ENCODE measurements around the gene SASH1.

SASH1 gene

DNA sequence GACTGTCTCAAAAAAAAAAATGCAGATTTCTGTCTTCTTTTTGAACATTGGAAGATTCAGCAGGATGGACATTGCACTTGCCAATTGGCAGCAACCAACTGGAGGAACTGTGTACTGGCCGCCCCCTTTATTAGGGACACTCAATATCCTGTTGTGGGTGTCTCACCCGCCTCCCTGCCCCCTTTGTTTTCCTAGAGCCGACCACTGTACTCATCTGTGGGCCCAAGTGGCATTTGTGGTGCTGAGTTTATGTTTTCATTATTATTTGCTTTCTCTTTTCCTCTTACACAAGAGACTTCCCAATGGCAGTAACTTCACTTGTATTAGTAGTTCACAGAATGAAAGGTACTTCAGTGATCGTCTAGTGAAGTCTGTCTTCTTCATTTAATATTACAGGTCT lies 125.3 kb downstream of the SASH1 start:
- no peak overlapping the region for H3K27ac ChIP-seq (ENCODE audit: low read depth, low read length)
- H3K36me3 ChIP-seq (ENCODE audit: insufficient read depth, low read length), result no peaks in the 10 kb centered on the region
- H3K9me3 ChIP-seq (ENCODE audit: low read length), result no peaks in the 10 kb centered on the region
- peaks cover 12% of the 10 kb centered on the region for H3K4me1 ChIP-seq (ENCODE audit: insufficient read depth, low read length)
- no peak overlapping the region for H3K9ac ChIP-seq (ENCODE audit: low read length)
- no peaks in the 10 kb centered on the region for H3K27me3 ChIP-seq (ENCODE audit: control insufficient read depth in 1 of 2, insufficient read depth in 2 of 2, low read length in 2 of 2)
- no peak overlapping the region for H3K4me3 ChIP-seq (ENCODE audit: low read depth in 1 of 2, low read length in 2 of 2)

DNA sequence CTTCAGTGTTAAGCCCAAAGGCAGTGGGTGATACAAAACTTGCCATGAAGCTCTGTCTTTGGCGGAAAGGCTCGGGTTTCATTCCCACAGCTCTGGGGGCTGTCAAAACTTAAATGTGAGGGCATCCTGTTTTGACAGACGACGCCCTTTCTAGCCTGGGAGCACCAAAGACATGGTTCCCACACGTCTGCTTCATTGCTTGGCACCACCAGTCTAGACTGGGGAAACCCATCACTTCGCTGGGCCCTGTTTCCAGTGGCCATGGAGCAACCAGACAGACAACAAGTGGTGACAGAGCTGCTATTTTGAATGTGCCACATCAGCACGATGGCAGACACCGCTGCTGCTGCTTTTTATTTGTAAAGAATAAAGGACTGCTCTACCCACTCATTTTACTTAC lies 127.5 kb downstream of the SASH1 start:
- H3K4me1 ChIP-seq (ENCODE audit: insufficient read depth, low read length), result peaks cover 3% of the 10 kb centered on the region
- no peaks in the 10 kb centered on the region for H3K27me3 ChIP-seq (ENCODE audit: control insufficient read depth in 1 of 2, insufficient read depth in 2 of 2, low read length in 2 of 2)
- H3K9me3 ChIP-seq (ENCODE audit: low read length), result no peaks in the 10 kb centered on the region
- H3K27ac ChIP-seq (ENCODE audit: low read depth, low read length), result no peak overlapping the region
- H3K9ac ChIP-seq (ENCODE audit: low read length), result no peak overlapping the region
- peaks cover 10% of the 10 kb centered on the region for H3K36me3 ChIP-seq (ENCODE audit: insufficient read depth, low read length)
- H3K4me3 ChIP-seq (ENCODE audit: low read depth in 1 of 2, low read length in 2 of 2), result no peak overlapping the region

DNA sequence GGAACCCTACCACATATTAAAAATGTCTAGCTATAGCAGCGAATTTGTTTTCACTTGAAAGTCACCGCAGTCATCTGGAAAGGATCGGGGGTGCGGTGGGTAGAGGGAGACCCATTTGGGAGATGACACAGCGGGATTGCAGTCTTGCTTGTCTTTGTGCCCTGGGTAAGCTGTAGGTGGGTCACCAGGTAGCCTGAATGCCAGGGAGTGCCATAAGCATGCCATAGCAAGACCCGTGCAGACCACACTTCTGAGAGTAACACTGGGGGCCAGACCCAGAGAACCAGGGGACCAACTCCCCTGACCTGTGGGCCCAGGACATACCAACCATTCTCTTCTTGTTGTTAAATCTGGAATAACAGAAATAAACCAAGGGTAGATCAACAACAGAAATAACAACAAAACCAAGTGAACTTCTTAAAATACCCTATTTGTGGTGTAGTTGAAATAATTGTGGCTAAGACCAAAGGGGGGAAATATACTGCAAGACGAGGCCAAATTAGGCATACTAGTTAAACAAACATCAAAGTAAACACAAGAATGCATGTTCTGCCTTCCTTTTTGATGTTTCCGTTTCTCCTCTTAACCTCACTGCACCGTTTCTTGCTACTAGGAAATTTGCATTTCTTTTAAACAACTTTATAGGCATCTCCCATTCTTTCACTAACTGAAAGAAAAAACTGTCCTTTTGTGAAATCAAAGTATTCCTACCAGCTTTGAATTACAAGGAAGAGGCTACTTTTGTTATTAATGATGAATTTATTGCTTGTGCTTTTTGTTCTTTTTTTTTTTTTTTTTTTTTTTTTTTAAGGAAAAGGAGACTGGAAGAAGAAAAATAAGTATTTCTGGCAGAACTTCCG lies 128.2 kb downstream of the SASH1 start:
- H3K9ac ChIP-seq (ENCODE audit: low read length), result no peak overlapping the region
- no peak overlapping the region for H3K27ac ChIP-seq (ENCODE audit: low read depth, low read length)
- no peaks in the 10 kb centered on the region for H3K27me3 ChIP-seq (ENCODE audit: control insufficient read depth in 1 of 2, insufficient read depth in 2 of 2, low read length in 2 of 2)
- H3K9me3 ChIP-seq (ENCODE audit: low read length), result no peaks in the 10 kb centered on the region
- no peak overlapping the region for H3K4me3 ChIP-seq (ENCODE audit: low read depth in 1 of 2, low read length in 2 of 2)
- peaks cover 3% of the 10 kb centered on the region for H3K4me1 ChIP-seq (ENCODE audit: insufficient read depth, low read length)
- H3K36me3 ChIP-seq (ENCODE audit: insufficient read depth, low read length), result peaks cover 13% of the 10 kb centered on the region

DNA sequence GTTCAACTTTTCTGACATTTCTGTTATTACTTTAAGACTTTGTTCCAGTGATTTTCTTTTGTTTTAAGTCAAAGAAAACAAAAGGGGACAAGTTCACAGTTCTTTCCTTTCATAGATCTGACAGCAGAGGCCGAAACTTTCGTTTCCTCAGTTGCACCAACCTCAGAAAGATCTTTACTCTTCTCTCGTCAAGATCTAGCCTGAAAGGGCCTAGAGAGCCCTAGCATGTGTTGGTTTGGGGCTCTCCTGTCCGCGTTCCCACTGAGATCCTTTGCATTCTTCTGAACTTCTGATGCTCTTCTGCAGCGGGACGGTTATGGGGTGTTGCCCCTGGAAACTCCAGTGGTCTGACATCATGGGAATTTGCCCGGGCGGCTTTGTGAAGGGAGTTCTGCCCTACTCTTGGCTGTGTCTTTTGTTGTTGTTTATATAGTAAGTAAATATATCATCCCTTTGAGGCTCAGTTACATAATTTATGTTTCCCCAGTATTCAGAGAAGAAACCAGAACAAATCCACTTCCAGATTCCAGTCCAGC lies 129.1 kb downstream of the SASH1 start:
- Histone ChIP-seq H3K9ac (ENCODE audit: low read length) (peak overlapping the region; percentile 3), H3K4me3 (ENCODE audit: low read depth in 1 of 2, low read length in 2 of 2) (no peak overlapping the region), H3K9me3 (ENCODE audit: low read length) (no peaks in the 10 kb centered on the region), H3K27me3 (ENCODE audit: control insufficient read depth in 1 of 2, insufficient read depth in 2 of 2, low read length in 2 of 2) (no peaks in the 10 kb centered on the region), H3K4me1 (ENCODE audit: insufficient read depth, low read length) (peaks cover 3% of the 10 kb centered on the region), H3K36me3 (ENCODE audit: insufficient read depth, low read length) (peaks cover 13% of the 10 kb centered on the region), H3K27ac (ENCODE audit: low read depth, low read length) (no peak overlapping the region)

DNA sequence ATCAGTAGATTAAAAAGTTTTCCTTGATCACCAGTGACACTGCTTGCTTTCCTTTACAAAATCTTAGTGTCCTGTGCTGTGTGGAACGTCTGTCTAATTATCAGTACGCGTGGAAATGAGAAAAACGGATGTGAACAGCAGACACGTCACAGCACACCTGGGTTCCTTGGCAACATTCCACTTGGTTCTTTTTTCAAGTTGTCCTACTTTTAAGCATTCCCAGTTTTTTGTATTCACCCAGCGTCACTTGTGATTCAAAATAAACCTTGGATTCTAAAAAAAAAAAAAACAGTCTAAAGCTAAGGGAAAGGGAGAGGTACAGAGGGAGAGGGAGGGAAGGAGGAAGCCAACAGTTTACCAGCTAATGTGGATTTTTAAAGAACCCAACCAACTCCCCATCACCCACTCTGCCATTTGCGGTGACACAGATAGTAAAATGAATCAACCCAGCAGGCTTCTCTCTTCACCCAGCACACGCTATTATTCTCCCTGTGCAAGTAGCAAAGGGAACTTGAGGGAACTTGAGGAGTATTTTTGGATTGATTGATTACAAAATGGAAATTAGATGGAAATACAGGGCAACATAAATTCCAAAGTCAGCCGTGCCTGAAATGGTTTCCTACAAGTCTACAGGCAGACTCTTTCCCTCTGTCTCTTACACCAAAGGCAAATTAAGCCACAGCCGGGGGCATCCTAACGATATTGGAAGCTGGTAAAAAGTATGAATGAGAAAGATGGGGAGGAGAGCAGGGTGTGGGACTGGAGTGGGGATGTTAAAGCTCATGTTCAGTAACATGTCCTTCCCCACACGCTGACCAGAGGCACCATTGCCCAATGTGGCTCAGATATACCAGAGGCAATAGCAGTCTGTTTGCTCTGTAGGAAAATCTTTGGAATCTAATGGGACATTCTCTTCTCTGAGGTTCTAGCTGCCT lies 129.8 kb downstream of the SASH1 start:
- Histone ChIP-seq H3K36me3 (ENCODE audit: insufficient read depth, low read length) (peaks cover 13% of the 10 kb centered on the region), H3K4me3 (ENCODE audit: low read depth in 1 of 2, low read length in 2 of 2) (no peak overlapping the region), H3K9me3 (ENCODE audit: low read length) (no peaks in the 10 kb centered on the region), H3K4me1 (ENCODE audit: insufficient read depth, low read length) (peaks cover 3% of the 10 kb centered on the region), H3K9ac (ENCODE audit: low read length) (peak overlapping the region; percentile 3), H3K27me3 (ENCODE audit: control insufficient read depth in 1 of 2, insufficient read depth in 2 of 2, low read length in 2 of 2) (no peaks in the 10 kb centered on the region), H3K27ac (ENCODE audit: low read depth, low read length) (no peak overlapping the region)

DNA sequence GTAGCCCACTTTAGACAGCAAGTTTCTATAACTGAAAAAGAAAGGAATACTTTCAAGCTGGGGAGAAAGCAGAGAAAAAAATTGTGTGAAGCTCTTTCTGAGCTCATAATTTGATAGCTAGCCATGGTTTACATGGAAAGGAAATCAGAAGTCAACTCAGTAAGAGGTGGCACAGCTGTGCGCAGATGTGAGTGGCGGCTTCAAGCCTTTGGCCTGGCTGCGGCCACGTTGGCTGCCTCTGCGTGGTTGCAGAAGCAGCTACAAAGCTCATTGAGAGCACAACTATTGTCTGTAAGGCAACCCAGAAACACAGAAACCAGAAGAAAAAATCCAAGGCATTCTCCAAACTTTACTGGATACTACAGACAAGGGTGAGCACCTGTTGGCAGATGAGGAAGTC lies 136.9 kb downstream of the SASH1 start:
- Histone ChIP-seq H3K4me3 (ENCODE audit: low read depth in 1 of 2, low read length in 2 of 2) (no peak overlapping the region), H3K9me3 (ENCODE audit: low read length) (no peaks in the 10 kb centered on the region), H3K27me3 (ENCODE audit: control insufficient read depth in 1 of 2, insufficient read depth in 2 of 2, low read length in 2 of 2) (no peaks in the 10 kb centered on the region), H3K27ac (ENCODE audit: low read depth, low read length) (no peak overlapping the region), H3K4me1 (ENCODE audit: insufficient read depth, low read length) (no peaks in the 10 kb centered on the region), H3K36me3 (ENCODE audit: insufficient read depth, low read length) (peaks cover 5% of the 10 kb centered on the region), H3K9ac (ENCODE audit: low read length) (no peak overlapping the region)

DNA sequence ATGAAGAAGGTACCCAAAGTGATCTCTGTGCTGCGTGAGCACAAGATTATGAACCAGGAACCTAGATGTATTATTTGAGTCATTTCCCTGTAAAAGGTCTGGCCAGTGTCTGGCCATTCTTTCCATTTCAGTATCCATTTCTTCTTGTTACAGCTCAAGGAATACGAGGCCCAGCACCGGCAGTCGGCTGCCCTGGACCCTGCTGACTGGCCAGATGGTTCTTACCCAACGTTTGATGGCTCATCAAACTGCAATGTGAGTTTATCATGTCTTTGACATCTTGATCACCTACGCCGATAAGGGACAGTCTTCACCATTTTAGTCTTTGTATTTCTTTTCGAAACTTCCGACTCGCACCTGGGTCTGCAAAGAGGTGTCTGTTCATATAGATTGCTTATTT lies 144.8 kb downstream of the SASH1 start:
- no peaks in the 10 kb centered on the region for H3K27me3 ChIP-seq (ENCODE audit: control insufficient read depth in 1 of 2, insufficient read depth in 2 of 2, low read length in 2 of 2)
- no peak overlapping the region for H3K27ac ChIP-seq (ENCODE audit: low read depth, low read length)
- no peak overlapping the region for H3K9ac ChIP-seq (ENCODE audit: low read length)
- H3K9me3 ChIP-seq (ENCODE audit: low read length), result no peaks in the 10 kb centered on the region
- H3K36me3 ChIP-seq (ENCODE audit: insufficient read depth, low read length), result peaks cover 10% of the 10 kb centered on the region
- H3K4me1 ChIP-seq (ENCODE audit: insufficient read depth, low read length), result peaks cover 5% of the 10 kb centered on the region
- H3K4me3 ChIP-seq (ENCODE audit: low read depth in 1 of 2, low read length in 2 of 2), result no peak overlapping the region

DNA sequence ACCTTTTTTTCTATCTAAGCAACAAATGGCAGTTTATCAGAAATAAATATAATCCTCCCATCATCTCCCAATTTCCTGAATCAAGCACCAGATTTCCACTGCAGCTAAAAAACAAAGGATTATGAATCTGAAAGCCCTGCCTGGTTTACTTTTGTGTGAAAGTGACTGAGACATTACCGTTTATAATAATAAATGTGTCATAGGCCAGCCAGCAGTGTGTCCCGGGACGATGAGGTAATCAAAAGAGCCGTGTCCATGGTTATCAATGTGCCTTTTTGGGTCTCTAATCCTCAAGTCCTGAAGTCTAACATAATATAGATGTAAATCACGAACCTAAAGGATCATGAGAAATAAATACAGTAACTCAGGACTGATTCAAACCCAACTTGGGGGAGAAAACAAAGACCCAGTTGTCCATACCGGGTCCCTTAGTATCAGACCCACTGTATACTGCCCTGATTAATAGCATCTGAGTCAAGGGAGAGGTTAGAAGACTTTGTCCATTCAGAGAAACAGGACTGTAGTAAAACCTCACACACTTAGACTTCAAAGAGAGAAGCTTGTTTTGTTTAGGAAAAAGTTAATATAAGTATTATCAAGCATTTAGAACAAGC lies 149.1 kb downstream of the SASH1 start:
- Histone ChIP-seq H3K4me1 (ENCODE audit: insufficient read depth, low read length) (peaks cover 21% of the 10 kb centered on the region), H3K36me3 (ENCODE audit: insufficient read depth, low read length) (peaks cover 10% of the 10 kb centered on the region), H3K4me3 (ENCODE audit: low read depth in 1 of 2, low read length in 2 of 2) (no peak overlapping the region), H3K9ac (ENCODE audit: low read length) (no peak overlapping the region), H3K27me3 (ENCODE audit: control insufficient read depth in 1 of 2, insufficient read depth in 2 of 2, low read length in 2 of 2) (no peaks in the 10 kb centered on the region), H3K9me3 (ENCODE audit: low read length) (no peaks in the 10 kb centered on the region), H3K27ac (ENCODE audit: low read depth, low read length) (no peak overlapping the region)

DNA sequence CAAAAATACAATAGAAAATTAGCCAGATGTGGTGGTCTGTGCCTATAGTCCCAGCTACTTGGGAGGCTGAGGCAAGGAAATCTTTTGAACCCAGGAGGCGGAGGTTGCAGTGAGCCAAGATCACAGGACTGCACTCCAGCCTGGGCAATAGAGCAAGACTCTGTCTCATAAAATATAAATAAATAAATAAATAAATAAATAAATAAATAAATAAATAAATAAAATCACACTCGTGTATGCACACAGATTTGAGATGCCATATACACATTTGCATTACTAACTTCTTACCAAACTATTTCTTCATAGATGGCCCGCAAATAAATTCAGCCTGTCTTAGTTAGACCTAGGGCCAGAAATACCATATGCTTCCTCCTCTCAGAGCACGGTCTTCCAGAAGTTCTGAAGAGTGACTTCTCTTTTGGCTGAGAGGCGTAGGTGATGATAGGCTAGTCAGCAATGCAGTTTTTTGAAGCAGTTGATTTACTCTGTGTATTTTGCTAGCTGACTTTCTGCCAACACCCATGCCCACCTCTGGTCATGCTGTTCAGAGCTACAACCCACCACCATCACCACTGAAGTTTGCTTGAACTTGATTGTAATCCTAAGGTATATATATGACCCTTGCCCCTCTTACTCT lies 150.1 kb downstream of the SASH1 start:
- no peaks in the 10 kb centered on the region for H3K9me3 ChIP-seq (ENCODE audit: low read length)
- H3K27ac ChIP-seq (ENCODE audit: low read depth, low read length), result no peak overlapping the region
- H3K4me1 ChIP-seq (ENCODE audit: insufficient read depth, low read length), result peaks cover 25% of the 10 kb centered on the region
- no peak overlapping the region for H3K9ac ChIP-seq (ENCODE audit: low read length)
- H3K4me3 ChIP-seq (ENCODE audit: low read depth in 1 of 2, low read length in 2 of 2), result no peak overlapping the region
- H3K36me3 ChIP-seq (ENCODE audit: insufficient read depth, low read length), result peaks cover 7% of the 10 kb centered on the region
- no peaks in the 10 kb centered on the region for H3K27me3 ChIP-seq (ENCODE audit: control insufficient read depth in 1 of 2, insufficient read depth in 2 of 2, low read length in 2 of 2)

DNA sequence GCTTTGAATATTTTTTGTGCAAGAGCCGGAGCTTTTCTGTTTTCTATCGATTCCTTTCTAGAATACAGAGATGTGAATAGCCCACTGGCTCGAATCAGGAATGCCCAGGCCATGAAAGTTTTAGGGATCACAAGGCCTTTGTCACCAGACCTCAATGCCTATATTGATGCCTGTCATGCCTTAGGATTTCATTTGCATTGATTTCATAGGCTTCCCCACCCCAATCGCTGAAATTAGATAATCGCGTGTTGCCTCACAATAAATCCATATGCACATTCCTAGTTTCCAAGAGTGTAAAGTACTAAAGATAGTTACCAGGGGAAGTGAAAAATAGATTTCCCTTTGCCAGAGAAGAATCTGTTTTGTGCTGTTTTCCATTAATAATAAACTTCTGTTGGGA lies 150.8 kb downstream of the SASH1 start:
- Histone ChIP-seq H3K27me3 (ENCODE audit: control insufficient read depth in 1 of 2, insufficient read depth in 2 of 2, low read length in 2 of 2) (no peaks in the 10 kb centered on the region), H3K4me1 (ENCODE audit: insufficient read depth, low read length) (peaks cover 25% of the 10 kb centered on the region), H3K9ac (ENCODE audit: low read length) (no peak overlapping the region), H3K4me3 (ENCODE audit: low read depth in 1 of 2, low read length in 2 of 2) (no peak overlapping the region), H3K27ac (ENCODE audit: low read depth, low read length) (no peak overlapping the region), H3K9me3 (ENCODE audit: low read length) (no peaks in the 10 kb centered on the region), H3K36me3 (ENCODE audit: insufficient read depth, low read length) (peaks cover under 1% of the 10 kb centered on the region)

DNA sequence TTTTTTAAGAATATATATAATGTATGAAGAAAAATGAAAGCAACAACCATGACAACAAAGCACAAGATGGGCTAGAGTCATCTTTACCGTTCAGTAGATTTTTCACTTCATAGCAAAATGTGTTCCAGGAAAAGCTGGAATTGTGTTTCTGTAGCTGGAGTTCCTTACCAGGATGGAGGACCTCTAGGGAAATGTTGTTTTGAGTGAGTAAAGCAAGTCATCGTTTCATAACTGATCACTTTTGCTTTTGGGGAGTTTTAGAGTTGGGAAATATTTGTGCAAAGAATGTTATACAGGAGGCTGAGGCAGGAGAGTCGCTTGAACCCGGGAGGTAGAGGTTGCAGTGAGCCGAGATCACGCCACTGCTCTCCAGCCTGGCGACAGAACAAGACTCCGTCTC lies 151.6 kb downstream of the SASH1 start:
- Histone ChIP-seq H3K9ac (ENCODE audit: low read length) (no peak overlapping the region), H3K4me3 (ENCODE audit: low read depth in 1 of 2, low read length in 2 of 2) (no peak overlapping the region), H3K4me1 (ENCODE audit: insufficient read depth, low read length) (peaks cover 25% of the 10 kb centered on the region), H3K27me3 (ENCODE audit: control insufficient read depth in 1 of 2, insufficient read depth in 2 of 2, low read length in 2 of 2) (no peaks in the 10 kb centered on the region), H3K27ac (ENCODE audit: low read depth, low read length) (no peak overlapping the region), H3K36me3 (ENCODE audit: insufficient read depth, low read length) (no peaks in the 10 kb centered on the region), H3K9me3 (ENCODE audit: low read length) (no peaks in the 10 kb centered on the region)
